ENCODE data around the gene THOC5.

The THOC5 gene

DNA sequence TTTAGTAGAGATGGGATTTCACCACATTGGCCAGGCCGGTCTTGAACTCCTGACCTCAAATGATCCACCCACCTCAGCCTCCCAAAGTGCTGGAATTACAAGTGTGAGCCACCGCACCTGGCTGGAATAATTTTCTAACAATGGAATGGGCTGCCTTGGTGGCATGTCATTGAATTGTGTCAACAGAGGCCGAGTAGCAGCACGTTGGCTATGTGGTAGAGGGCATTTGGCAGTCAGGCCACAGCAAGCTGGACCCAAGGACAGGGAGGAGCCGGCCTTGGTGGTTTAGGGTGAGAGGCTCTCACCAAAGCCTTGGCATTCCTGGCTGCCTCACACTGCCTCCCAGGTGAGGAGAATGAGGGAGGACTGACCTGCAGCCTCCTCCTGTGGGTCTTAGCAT, 31.4 kb upstream of the THOC5 start:
- no peak overlapping the region for H3K4me3 ChIP-seq (ENCODE audit: low read depth, low read length)
- TF ChIP-seq, protein P1, sequence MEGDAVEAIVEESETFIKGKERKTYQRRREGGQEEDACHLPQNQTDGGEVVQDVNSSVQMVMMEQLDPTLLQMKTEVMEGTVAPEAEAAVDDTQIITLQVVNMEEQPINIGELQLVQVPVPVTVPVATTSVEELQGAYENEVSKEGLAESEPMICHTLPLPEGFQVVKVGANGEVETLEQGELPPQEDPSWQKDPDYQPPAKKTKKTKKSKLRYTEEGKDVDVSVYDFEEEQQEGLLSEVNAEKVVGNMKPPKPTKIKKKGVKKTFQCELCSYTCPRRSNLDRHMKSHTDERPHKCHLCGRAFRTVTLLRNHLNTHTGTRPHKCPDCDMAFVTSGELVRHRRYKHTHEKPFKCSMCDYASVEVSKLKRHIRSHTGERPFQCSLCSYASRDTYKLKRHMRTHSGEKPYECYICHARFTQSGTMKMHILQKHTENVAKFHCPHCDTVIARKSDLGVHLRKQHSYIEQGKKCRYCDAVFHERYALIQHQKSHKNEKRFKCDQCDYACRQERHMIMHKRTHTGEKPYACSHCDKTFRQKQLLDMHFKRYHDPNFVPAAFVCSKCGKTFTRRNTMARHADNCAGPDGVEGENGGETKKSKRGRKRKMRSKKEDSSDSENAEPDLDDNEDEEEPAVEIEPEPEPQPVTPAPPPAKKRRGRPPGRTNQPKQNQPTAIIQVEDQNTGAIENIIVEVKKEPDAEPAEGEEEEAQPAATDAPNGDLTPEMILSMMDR (IDR thresholded peaks at IDR 0.05; ENCODE audit: low read depth, low read length) = no peak

DNA sequence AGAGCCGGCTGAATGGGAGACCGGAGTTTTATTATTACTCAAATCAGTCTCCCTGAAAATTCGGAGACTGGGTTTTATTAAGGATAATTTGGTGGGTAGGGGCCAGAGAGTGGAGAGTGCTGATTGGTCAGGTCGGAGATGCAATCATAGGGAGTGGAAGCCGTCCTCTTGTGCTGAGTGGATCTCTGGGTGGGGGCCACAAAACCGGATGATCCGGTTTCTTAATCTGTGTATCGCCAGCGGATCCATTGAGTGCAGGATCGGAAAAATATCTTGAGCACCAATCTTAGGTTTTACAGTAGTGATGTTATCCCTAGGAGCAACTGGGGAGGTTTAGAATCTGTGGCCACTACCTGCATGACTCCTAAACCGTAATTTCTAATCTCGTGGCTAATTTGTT, 28.2 kb upstream of the THOC5 start:
- TF ChIP-seq, protein P1 (IDR thresholded peaks at IDR 0.05; ENCODE audit: low read depth, low read length) = no peak
- no peak overlapping the region for H3K4me3 ChIP-seq (ENCODE audit: low read depth, low read length)

DNA sequence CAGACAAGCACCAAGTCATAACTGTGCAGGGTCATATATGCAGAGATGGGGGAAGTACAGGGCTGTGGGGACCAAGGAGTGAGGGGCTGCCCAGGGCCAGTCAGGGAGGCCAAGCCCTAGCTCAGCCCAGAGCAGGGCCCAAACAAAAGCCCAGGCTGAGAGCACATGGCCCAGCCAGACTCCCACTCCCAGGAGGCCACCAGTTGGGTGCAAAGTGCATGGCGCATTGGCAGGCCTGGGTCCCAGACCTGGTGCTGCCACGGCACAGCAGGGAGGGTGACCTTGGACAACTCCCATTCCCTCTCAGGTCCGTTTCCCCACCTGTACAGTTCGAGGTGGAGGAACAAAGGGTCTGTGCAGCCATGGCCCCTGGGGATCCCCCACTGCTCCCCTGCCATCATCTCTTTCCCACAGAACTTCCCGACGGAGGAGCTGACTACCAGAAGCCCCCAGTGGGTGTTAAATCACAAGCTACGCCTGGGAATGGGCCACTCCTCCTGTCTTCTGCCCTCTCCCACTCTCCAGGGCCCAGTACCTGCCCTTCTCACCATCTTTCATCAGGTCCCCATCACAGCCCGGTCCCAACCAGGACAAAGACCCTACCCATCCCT, 26.7 kb upstream of the THOC5 start:
- H3K4me3 ChIP-seq (ENCODE audit: low read depth, low read length) = peak overlapping the region; percentile 71
- TF ChIP-seq, protein P1 (IDR thresholded peaks at IDR 0.05; ENCODE audit: low read depth, low read length) = no peak

DNA sequence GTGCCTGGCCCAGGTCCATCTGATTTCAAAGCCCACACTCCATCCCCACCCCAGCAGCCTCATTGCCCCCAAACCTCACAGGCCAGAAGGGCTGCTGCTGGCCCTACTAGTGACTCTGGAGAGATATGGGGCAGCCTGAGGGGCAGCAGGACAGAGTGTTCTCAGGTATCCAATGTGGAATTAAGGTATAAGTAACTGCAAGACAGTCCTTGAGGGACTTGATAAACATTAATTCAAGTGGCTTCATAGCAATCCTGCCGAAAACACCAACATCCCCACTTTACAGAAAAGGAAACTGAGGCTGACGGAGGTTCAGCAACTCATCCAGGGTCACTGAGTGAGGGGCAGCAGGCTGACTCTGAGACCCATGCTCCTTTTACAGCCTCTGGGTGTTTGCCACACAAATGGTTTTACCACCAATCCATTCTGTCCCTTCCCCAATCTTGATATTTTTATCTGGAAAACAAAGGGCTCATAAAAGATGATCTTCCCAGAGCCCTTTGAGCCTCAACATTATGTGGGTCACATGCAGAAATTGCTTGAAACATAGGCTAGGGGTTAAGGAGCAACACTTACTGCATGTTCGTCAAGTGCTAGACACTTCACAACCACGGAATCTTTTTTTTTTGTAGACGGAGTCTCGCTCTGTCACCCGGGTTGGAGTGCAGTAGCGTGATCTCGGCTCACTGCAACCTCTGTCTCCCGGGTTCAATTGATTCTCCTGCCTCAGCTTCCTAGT, 25.1 kb upstream of the THOC5 start:
- H3K4me3 ChIP-seq (ENCODE audit: low read depth, low read length) = no peak overlapping the region
- TF ChIP-seq, protein P1 (IDR thresholded peaks at IDR 0.05; ENCODE audit: low read depth, low read length) = no peak

DNA sequence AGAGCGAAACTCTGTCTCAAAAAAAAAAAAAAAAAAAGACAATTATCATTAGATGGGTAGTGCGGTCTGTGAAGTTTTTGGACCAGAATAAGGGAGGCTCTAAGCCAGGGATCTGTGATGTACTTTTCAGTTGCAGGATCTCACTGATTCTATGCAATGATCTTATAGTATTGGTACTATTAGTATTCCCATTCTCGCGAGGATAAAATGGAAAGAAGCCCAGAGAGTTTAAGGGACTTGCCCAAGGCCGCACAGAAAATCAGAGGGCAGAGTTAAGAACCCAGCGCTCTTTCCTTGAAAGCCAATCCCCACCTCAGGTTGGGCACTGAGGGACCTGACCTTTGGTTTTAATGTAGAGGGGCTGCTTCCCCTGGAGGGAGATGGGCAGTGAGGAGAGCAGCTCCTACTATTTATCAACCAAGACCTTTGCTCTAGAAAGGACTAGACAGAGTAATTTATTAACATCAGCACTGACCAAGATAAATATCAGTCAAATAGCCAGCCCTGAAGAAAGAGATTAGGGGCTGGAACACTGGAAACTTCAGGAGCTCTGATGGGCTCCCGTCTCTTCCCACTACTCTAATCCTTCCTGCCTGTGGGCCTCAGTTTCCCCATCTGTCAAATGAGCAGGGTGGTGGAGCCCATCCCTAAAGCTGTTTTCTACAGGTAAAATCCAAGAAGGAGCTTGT, 21.3 kb upstream of the THOC5 start:
- H3K4me3 ChIP-seq (ENCODE audit: low read depth, low read length) = no peak overlapping the region
- TF ChIP-seq, protein P1 (IDR thresholded peaks at IDR 0.05; ENCODE audit: low read depth, low read length) = no peak

DNA sequence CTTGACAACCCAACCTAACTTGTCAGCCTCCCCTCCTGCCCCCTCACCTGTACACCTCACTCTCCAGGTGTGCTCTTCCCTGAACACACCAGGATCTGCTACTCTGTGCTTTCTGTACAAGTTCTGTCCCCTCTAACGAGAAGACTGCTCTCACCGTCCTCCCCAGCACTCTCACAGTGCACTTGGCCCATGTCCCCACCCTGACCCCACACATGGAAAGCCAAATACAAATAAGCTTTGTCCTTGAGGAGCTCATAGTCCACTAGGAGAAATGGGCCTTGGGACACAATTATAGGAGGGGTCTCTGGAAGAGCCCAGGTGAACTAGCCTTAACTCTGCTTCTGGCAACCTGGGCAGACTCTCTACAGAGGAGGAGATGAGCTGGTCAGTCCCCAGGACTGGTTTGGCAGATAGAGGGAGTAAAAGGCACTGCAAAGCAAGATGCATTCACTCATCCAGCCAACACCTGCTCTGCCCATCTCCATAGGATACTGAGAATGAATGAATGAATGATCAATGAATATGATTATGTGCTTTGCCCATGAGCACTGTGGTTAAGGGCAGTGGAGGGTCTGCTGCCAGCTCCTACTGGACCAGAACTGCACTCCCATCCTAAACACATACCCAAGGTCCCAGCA, 17.5 kb upstream of the THOC5 start:
- TF ChIP-seq, protein P1 (IDR thresholded peaks at IDR 0.05; ENCODE audit: low read depth, low read length) = no peak

More for the DNA sequence above, 17.5 kb upstream of the THOC5 start:
- H3K4me3 ChIP-seq (ENCODE audit: low read depth, low read length) = no peak overlapping the region
